Measurements from ENCODE around the gene CHST15. TPM values are rescaled to one million over a fixed set of nuclear protein-coding genes. Genes with fewer than 3 reads are reported as not detected.

CHST15 gene
- total RNA-seq, 2 experiments from 2014 or later = 14.7 to 26.4 TPM

GRCh38 chr10:124126145-124126982 lies 33.0 kb upstream of the CHST15 start:
- peaks cover 43% of the 10 kb centered on the region for H3K4me1 ChIP-seq (ENCODE audit: insufficient read depth, low read length, poor library complexity, severe bottlenecking)
- H4K20me1 ChIP-seq (ENCODE audit: insufficient read depth, low read length) = no peaks in the 10 kb centered on the region
- DNase-seq (ENCODE audit: low spot score) = no peak
- ChIA-PET POLR2A (interaction anchor here (1.1 to 1.6 kb wide), 5 partner anchors 13 to 20 kb away, joined by 3 to 6 read pairs (median 5); no protein-coding TSS in a partner anchor), CTCF (ENCODE audit: unreplicated experiment) (interaction anchor here (0.7 to 1.0 kb wide), 2 partner anchors 9 to 45 kb away, joined by 3 to 4 read pairs; no protein-coding TSS in a partner anchor)
- no peaks in the 10 kb centered on the region for H3K36me3 ChIP-seq (ENCODE audit: insufficient read depth, low read length)
- no peak for TF ChIP-seq CTCF (conservative IDR thresholded peaks at IDR 0.05; ENCODE audit: low read length)
- no peak for TF ChIP-seq EZH2phosphoT487 (IDR thresholded peaks at IDR 0.05; ENCODE audit: borderline replicate concordance, low read depth, low read length)
- H3K4me2 ChIP-seq (ENCODE audit: low read length) = peak overlapping the region; percentile 21; the same call in 1 of the 2 replicates
- no peaks in the 10 kb centered on the region for H3K9me2 ChIP-seq (ENCODE audit: insufficient read depth, low read length)
- no peaks in the 10 kb centered on the region for H3K9me3 ChIP-seq (ENCODE audit: low read length)
- H3K27ac ChIP-seq (ENCODE audit: low read depth, low read length, poor library complexity, severe bottlenecking) = no peak overlapping the region
- no TSS peak for BruUV-seq (replicated peaks)
- H2AFZ ChIP-seq (ENCODE audit: low read length) = peak overlapping the region; percentile 52; the same call in 1 of the 2 replicates
- no peaks in the 10 kb centered on the region for H3K79me2 ChIP-seq (ENCODE audit: insufficient read depth, low read depth, low read length)
- H3K4me3 ChIP-seq (ENCODE audit: low read depth, low read length, poor library complexity, severe bottlenecking) = no peak overlapping the region
- intact Hi-C loops (cut with micrococcal nuclease; ENCODE audit: unreplicated experiment) = no loop called here

GRCh38 chr10:124125305-124126116 lies 32.1 kb upstream of the CHST15 start:
- Histone ChIP-seq H3K4me3 (ENCODE audit: low read depth, low read length, poor library complexity, severe bottlenecking) (no peak overlapping the region), H3K36me3 (ENCODE audit: insufficient read depth, low read length) (no peaks in the 10 kb centered on the region), H3K79me2 (ENCODE audit: insufficient read depth, low read depth, low read length) (no peaks in the 10 kb centered on the region), H3K9me3 (ENCODE audit: low read length) (no peaks in the 10 kb centered on the region), H2AFZ (ENCODE audit: low read length) (peak overlapping the region; percentile 52; the same call in 1 of the 2 replicates), H3K9me2 (ENCODE audit: insufficient read depth, low read length) (no peaks in the 10 kb centered on the region), H3K4me1 (ENCODE audit: insufficient read depth, low read length, poor library complexity, severe bottlenecking) (peaks cover 46% of the 10 kb centered on the region), H3K27ac (ENCODE audit: low read depth, low read length, poor library complexity, severe bottlenecking) (no peak overlapping the region), H4K20me1 (ENCODE audit: insufficient read depth, low read length) (no peaks in the 10 kb centered on the region), H3K4me2 (ENCODE audit: low read length) (peak overlapping the region; percentile 21)
- DNase-seq (ENCODE audit: low spot score) = peak; percentile 82
- ChIA-PET POLR2A (interaction anchor here (1.1 to 1.6 kb wide), 3 partner anchors 14 to 19 kb away, joined by 3 to 6 read pairs (median 5); no protein-coding TSS in a partner anchor), CTCF (ENCODE audit: unreplicated experiment) (no interaction called here)
- TF ChIP-seq EZH2phosphoT487 (IDR thresholded peaks at IDR 0.05; ENCODE audit: borderline replicate concordance, low read depth, low read length) (no peak), CTCF (conservative IDR thresholded peaks at IDR 0.05; ENCODE audit: low read length) (peak; percentile 91)
- intact Hi-C loops (cut with micrococcal nuclease; ENCODE audit: unreplicated experiment) = loop anchor here (1.0 kb wide), 1 partner anchor 129 kb away; no protein-coding TSS in a partner anchor
- BruUV-seq (replicated peaks) = no TSS peak
